Cardiac muscle cell (in vitro differentiated cells and primary cell): ENCODE results near the gene RBP2. TPM values are rescaled to one million over a fixed set of nuclear protein-coding genes. Genes with fewer than 3 reads are reported as not detected.

Source experiments
- DNase-seq, 2 donors: peaks; one replicate each; pipeline versions ENCODE4 v3.0.0 to v3.0.0-alpha.2; 2010 to 2017; ENCODE audit warnings: low read depth in 1 of 2, low spot score in 1 of 2
- H3K27ac ChIP-seq: fragments of 200-600 bp; sonication (generic); 2 replicates; pipeline ENCODE4 v1.5.1; 2016
- H3K27me3 ChIP-seq: fragments of 200-600 bp; sonication (generic); 2 replicates; pipeline ENCODE4 v1.6.0; 2016; ENCODE audit warnings: control low read depth
- H3K36me3 ChIP-seq: fragments of 200-600 bp; sonication (generic); 2 replicates; pipeline ENCODE4 v1.5.1; 2016; ENCODE audit warnings: control low read depth
- H3K4me1 ChIP-seq: fragments of 200-600 bp; sonication (generic); 2 replicates; pipeline ENCODE4 v1.8.1; 2017; ENCODE audit warnings: low read depth, mild to moderate bottlenecking, mixed run types
- H3K4me3 ChIP-seq: fragments of 200-600 bp; sonication (generic); 2 replicates; pipeline ENCODE4 v1.5.1; 2016; ENCODE audit warnings: mild to moderate bottlenecking
- H3K9me3 ChIP-seq: fragments of 200-600 bp; sonication (generic); 2 replicates; pipeline ENCODE4 v1.5.1; 2017; ENCODE audit warnings: low read depth, mild to moderate bottlenecking, control low read depth
- polyA plus RNA-seq: library from polyadenylated mRNA; unstranded; fragments of >200 nt; fragmentation: Nextera tagmentation; extraction: Ambion mirVana; gene quantifications from 2 replicates; pipeline ENCODE4 v1.2.1, GENCODE V29; 2016
- total RNA-seq: library from RNA; depleted of rRNA; stranded (reverse); fragments of >200 nt; gene quantifications from 2 replicates; pipeline ENCODE4 v1.2.3, GENCODE V29; 2016
- TF ChIP-seq, protein P1 (sequence below): IDR thresholded peaks from 2 replicates; pipeline ENCODE4 v1.5.1; 2012; ENCODE audit warnings: low read depth, mild to moderate bottlenecking, low read length

Gene RBP2
- total and polyA plus RNA-seq, 2 experiments from 2014 or later: not detected

GRCh38 chr3:139454346-139454745 is 22.0 kb downstream of the RBP2 start:
- Histone ChIP-seq H3K9me3 (no peaks in the 10 kb centered on the region), H3K36me3 (no peaks in the 10 kb centered on the region), H3K4me3 (no peak overlapping the region), H3K27me3 (no peaks in the 10 kb centered on the region), H3K27ac (no peak overlapping the region), H3K4me1 (no peaks in the 10 kb centered on the region)
- TF ChIP-seq, protein P1, sequence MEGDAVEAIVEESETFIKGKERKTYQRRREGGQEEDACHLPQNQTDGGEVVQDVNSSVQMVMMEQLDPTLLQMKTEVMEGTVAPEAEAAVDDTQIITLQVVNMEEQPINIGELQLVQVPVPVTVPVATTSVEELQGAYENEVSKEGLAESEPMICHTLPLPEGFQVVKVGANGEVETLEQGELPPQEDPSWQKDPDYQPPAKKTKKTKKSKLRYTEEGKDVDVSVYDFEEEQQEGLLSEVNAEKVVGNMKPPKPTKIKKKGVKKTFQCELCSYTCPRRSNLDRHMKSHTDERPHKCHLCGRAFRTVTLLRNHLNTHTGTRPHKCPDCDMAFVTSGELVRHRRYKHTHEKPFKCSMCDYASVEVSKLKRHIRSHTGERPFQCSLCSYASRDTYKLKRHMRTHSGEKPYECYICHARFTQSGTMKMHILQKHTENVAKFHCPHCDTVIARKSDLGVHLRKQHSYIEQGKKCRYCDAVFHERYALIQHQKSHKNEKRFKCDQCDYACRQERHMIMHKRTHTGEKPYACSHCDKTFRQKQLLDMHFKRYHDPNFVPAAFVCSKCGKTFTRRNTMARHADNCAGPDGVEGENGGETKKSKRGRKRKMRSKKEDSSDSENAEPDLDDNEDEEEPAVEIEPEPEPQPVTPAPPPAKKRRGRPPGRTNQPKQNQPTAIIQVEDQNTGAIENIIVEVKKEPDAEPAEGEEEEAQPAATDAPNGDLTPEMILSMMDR: no peak
- no peak for DNase-seq

GRCh38 chr3:139450159-139450558 is 26.2 kb downstream of the RBP2 start:
- Histone ChIP-seq H3K27ac (no peak overlapping the region), H3K4me3 (no peak overlapping the region), H3K9me3 (no peaks in the 10 kb centered on the region), H3K36me3 (no peaks in the 10 kb centered on the region), H3K4me1 (no peaks in the 10 kb centered on the region), H3K27me3 (no peaks in the 10 kb centered on the region)
- TF ChIP-seq, protein P1: no peak
- no peak for DNase-seq

DNA sequence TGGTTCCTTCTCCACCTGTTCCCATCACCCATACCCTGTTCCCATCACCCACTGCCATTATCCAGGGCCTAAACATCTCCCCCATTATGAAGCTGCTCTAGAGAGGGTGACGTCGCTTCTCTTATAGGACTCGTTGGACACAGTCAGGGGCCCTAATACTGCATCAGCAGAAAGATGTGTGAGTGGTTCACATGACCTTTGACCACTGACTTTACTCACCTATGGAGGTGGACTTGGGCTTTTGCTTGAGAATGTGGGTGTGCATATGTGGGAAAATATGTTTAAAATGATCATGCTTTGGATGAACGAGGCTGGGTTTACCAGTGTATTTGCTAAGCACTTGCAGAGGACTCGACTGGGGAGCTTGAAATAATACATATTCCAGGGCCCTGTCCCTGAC is 26.8 kb downstream of the RBP2 start:
- no peak for DNase-seq
- H3K4me1 ChIP-seq: no peaks in the 10 kb centered on the region
- no peak overlapping the region for H3K4me3 ChIP-seq
- H3K9me3 ChIP-seq: no peaks in the 10 kb centered on the region
- H3K27me3 ChIP-seq: no peaks in the 10 kb centered on the region
- no peaks in the 10 kb centered on the region for H3K36me3 ChIP-seq
- TF ChIP-seq, protein P1: no peak
- no peak overlapping the region for H3K27ac ChIP-seq

GRCh38 chr3:139448104-139448503 is 28.2 kb downstream of the RBP2 start:
- TF ChIP-seq, protein P1: no peak
- H3K27me3 ChIP-seq: no peaks in the 10 kb centered on the region
- no peak overlapping the region for H3K4me3 ChIP-seq

GRCh38 chr3:139447486-139447885 is 28.8 kb downstream of the RBP2 start:
- Histone ChIP-seq H3K4me1 (no peaks in the 10 kb centered on the region), H3K27me3 (no peaks in the 10 kb centered on the region), H3K36me3 (no peaks in the 10 kb centered on the region), H3K9me3 (no peaks in the 10 kb centered on the region), H3K27ac (no peak overlapping the region), H3K4me3 (no peak overlapping the region)
- TF ChIP-seq, protein P1: no peak
- DNase-seq: no peak

More at GRCh38 chr3:139448104-139448503, 28.2 kb downstream of the RBP2 start:
- no peak for DNase-seq
- H3K9me3 ChIP-seq: no peaks in the 10 kb centered on the region
- no peaks in the 10 kb centered on the region for H3K4me1 ChIP-seq
- H3K27ac ChIP-seq: no peak overlapping the region
- H3K36me3 ChIP-seq: no peaks in the 10 kb centered on the region

- TF ChIP-seq, protein P1: no peak
Measured at GRCh38 chr3:139444446-139444845, 31.9 kb downstream of the RBP2 start.

More at GRCh38 chr3:139444446-139444845, 31.9 kb downstream of the RBP2 start:
- H3K27ac ChIP-seq: no peak overlapping the region
- no peaks in the 10 kb centered on the region for H3K9me3 ChIP-seq
- H3K27me3 ChIP-seq: no peaks in the 10 kb centered on the region
- DNase-seq: no peak
- H3K4me3 ChIP-seq: no peak overlapping the region
- no peaks in the 10 kb centered on the region for H3K4me1 ChIP-seq
- no peaks in the 10 kb centered on the region for H3K36me3 ChIP-seq
